ENCODE results near the gene CHRNB2.
A peak's percentile ranks its signal among the peaks of the same experiment; 100 is the strongest.

Gene CHRNB2

GRCh38 chr1:154627257-154628120 lies 59.9 kb downstream of the CHRNB2 start:
- ChIA-PET CTCF (interaction anchor here (0.6 to 0.8 kb wide), 3 partner anchors 14 to 240 kb away, joined by 3 to 4 read pairs (median 3); no protein-coding TSS in a partner anchor), POLR2A (interaction anchor here (0.9 to 1.2 kb wide), 4 partner anchors 14 to 993 kb away, joined by 3 to 5 read pairs (median 4); no protein-coding TSS in a partner anchor)
- H3K27ac ChIP-seq (ENCODE audit: extremely low read depth, low read depth, low read length) = peak overlapping the region; percentile 65
- no peaks in the 10 kb centered on the region for H3K9me3 ChIP-seq (ENCODE audit: control insufficient read depth, insufficient read depth, low read depth, low read length)
- peak overlapping the region; percentile 97 for H3K4me3 ChIP-seq (ENCODE audit: low read depth, low read length)
- H3K36me3 ChIP-seq (ENCODE audit: control insufficient read depth in 2 of 2, insufficient read depth in 1 of 2, low read length in 2 of 2) = peaks cover 0 to 23% of the 10 kb centered on the region in 2 experiments; a peak in 2 of 3 replicates
- H3K4me1 ChIP-seq (ENCODE audit: control insufficient read depth, insufficient read depth, low read length) = peaks cover 4% of the 10 kb centered on the region
- TF ChIP-seq ZBTB20 (tag by site-specific recombination; IDR thresholded peaks at IDR 0.05) (peak; percentile 85), ZNF18 (tag by site-specific recombination; IDR thresholded peaks at IDR 0.05) (no peak), PRDM1 (tag by site-specific recombination; IDR thresholded peaks at IDR 0.05) (no peak), ZNF26 (tag by site-specific recombination; IDR thresholded peaks at IDR 0.05) (no peak), ZIC2 (tag by site-specific recombination; IDR thresholded peaks at IDR 0.05) (peak; percentile 98), HIC1 (tag by site-specific recombination; IDR thresholded peaks at IDR 0.05) (peak; percentile 93), TCF7L2 (IDR thresholded peaks at IDR 0.05; ENCODE audit: borderline replicate concordance, low read depth, low read length) (no peak), ZNF645 (tag by site-specific recombination; IDR thresholded peaks at IDR 0.05) (no peak), KLF8 (tag by site-specific recombination; IDR thresholded peaks at IDR 0.05) (peak; percentile 84), KLF7 (tag by site-specific recombination; IDR thresholded peaks at IDR 0.05; ENCODE audit: borderline replicate concordance) (no peak; the same call in 1 of the 2 replicates), GLIS2 (tag by site-specific recombination; IDR thresholded peaks at IDR 0.05) (peak; percentile 89), ZBTB11 (tag by site-specific recombination; conservative IDR thresholded peaks at IDR 0.05; ENCODE audit: low read depth) (peak; percentile 36; the same call in 1 of the 2 replicates), ZNF24 (tag by site-specific recombination; IDR thresholded peaks at IDR 0.05) (peak; percentile 88), ATF2 (tag by site-specific recombination; IDR thresholded peaks at IDR 0.05; ENCODE audit: low read depth) (peak; percentile 97), ZNF639 (tag by site-specific recombination; IDR thresholded peaks at IDR 0.05) (0 out of 2 replicates have a peak, but pooled peaks have one; percentile 66), ZNF843 (tag by site-specific recombination; IDR thresholded peaks at IDR 0.05) (no peak; the same call in 1 of the 2 replicates), ZNF132 (tag by site-specific recombination; IDR thresholded peaks at IDR 0.05; ENCODE audit: borderline replicate concordance) (no peak), BCL6B (tag by site-specific recombination; IDR thresholded peaks at IDR 0.05) (peak; percentile 97), ZNF654 (tag by site-specific recombination; IDR thresholded peaks at IDR 0.05; ENCODE audit: low read depth) (no peak), SP2 (tag by site-specific recombination; IDR thresholded peaks at IDR 0.05) (peak; percentile 47), ZNF514 (tag by site-specific recombination; IDR thresholded peaks at IDR 0.05) (no peak)

All from HEK293 (cell line).